Psoas muscle (tissue), 8 donors: ENCODE data around the gene TAS2R5. TPM values are rescaled to one million over a fixed set of nuclear protein-coding genes. Genes with fewer than 3 reads are reported as not detected.
"Not testable (repeated sequence)": the region's sequence is repeated elsewhere in the genome, so short reads cannot be mapped to it uniquely, and the experiment has no call there.

Source experiments
- ATAC-seq, 4 donors: fragments of 200-7000 bp; cut with Tn5 transposase; one replicate each; pipeline ENCODE4 v1.9.1; 2020; ENCODE audit warnings: moderate library complexity in 3 of 4, mild to moderate bottlenecking in 2 of 4
- DNase-seq, 2 donors: peaks; one replicate each; pipeline ENCODE4 v3.0.0-alpha.2; 2020
- H3K27ac ChIP-seq: fragments of 200-600 bp; one replicate; pipeline ENCODE4 v1.8.0; 2022
- H3K27me3 ChIP-seq, 3 donors: fragments of 200-600 bp in 1 of 3; one replicate each; pipeline versions ENCODE4 v1.6.1 to v1.8.0; 2013 to 2022; ENCODE audit warnings: low read length in 2 of 3, mild to moderate bottlenecking in 2 of 3, moderate library complexity in 1 of 3; ENCODE audit not compliant: insufficient read depth in 3 of 3
- H3K36me3 ChIP-seq, 2 donors: fragments of 200-600 bp in 1 of 2; one replicate each; pipeline versions ENCODE4 v1.6.1 to v1.8.0; 2013 to 2022; ENCODE audit warnings: low read depth in 1 of 2, mild to moderate bottlenecking in 1 of 2, moderate library complexity in 1 of 2; ENCODE audit not compliant: insufficient read depth in 1 of 2
- H3K4me1 ChIP-seq: fragments of 200-600 bp; one replicate; pipeline ENCODE4 v1.8.0; 2022
- H3K4me3 ChIP-seq: fragments of 200-600 bp; one replicate; pipeline ENCODE4 v1.8.0; 2022; ENCODE audit warnings: mild to moderate bottlenecking
- H3K9me3 ChIP-seq: fragments of 200-600 bp; one replicate; pipeline ENCODE4 v1.8.0; 2022
- WGBS, 3 donors: extraction: QIAGEN DNeasy Blood & Tissue Kit; methylation state at CpG; one replicate each; pipeline versions ENCODE4 v1.1.6 to v1.1.7; 2013; 5-methylcytosine and 5-hydroxymethylcytosine counted together
- intact Hi-C, 2 donors: fragments of 100-400 bp; cut with DNase I; formaldehyde crosslinking; loops; one replicate each; pipeline versions ENCODE4 v1.11.0 to v1.14.2; 2022
- polyA plus RNA-seq, 3 donors: library from polyadenylated mRNA; stranded (reverse); fragments of 200-250 nt; gene quantifications; one replicate each; pipeline ENCODE4 v1.2.3, GENCODE V29; 2013
- total RNA-seq, 4 donors: library from RNA; stranded (reverse); fragmentation: NEBNext Ultra II Directional in 2 of 4; extraction: Animal tissue kit (Norgen Biotek cat#: 25700) in 2 of 4; gene quantifications; one replicate each; pipeline versions ENCODE4 v1.2.1 to v1.2.4, GENCODE V29; 2021 to 2023
- TF ChIP-seq, protein P1 (sequence below): fragments of 200-600 bp; IDR thresholded peaks from one replicate; pipeline ENCODE4 v1.8.0; 2022; ENCODE audit warnings: antibody characterized with exemption
- donor health status: healthy with polysubstance abuse.
- donor health status: DM: no; HTN: no; CAD: no; lungs with moderate emphysema.
- donor health status: Bipolar disorder and iron deficiency.
- donor health status: healthy.
- donor health status: DM: yes; HTN: yes; CAD: no.
- donor health status: DM: no; HTN: no; CAD: no.
- donor health status: DM: no; HTN: no; CAD: no.
- donor health status: DM: yes; HTN: yes; CAD: no.

Gene TAS2R5
- total and polyA plus RNA-seq, 7 donors = 0.06 to 0.66 (median 0.32) TPM; not detected in 2

DNA sequence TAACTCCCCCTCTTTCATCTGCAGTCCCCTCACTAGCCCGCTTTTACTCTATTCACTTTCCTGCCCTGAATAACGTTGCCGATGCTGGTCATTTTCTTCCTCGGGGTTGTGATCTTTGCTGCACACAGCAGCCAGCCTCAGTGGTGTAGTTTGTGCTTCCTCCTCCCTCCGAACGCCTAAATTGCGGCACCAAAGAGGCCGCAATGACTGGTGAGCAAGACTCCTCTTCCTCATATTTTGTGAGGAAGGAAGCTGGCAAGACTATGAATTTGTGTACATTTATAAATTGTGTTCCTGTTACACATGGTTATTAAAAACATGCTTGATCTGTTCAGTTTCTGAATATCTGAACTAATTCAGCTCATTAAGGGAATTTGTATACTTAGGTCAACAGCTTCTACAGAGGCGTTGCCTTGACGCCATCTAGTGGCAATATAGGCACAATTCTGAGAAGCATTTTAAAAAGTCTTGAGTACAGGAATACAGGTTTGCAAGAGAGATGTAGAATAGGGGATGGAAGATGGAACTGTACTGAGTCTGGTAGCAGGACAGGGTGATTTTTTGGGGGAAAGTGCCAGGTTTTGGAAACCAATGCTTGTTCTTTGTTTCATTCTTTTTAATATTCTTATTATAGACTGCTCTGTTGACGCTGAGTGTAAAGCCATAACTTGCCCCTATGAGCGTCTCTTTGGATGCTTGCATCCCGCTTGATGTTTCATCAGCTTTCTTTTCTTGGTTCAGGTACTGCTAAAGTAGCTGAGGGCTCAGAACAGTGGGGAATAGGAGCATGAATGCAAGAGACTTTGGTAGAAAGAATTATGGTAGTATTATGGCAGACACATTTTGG is 4.1 kb upstream of the TAS2R5 start:
- intact Hi-C loops = loop anchor here in 1 of 2 donors (5.0 kb wide), 1 partner anchor 134 kb away; no protein-coding TSS in a partner anchor
- H3K27ac ChIP-seq = no peak overlapping the region
- TF ChIP-seq, protein P1, sequence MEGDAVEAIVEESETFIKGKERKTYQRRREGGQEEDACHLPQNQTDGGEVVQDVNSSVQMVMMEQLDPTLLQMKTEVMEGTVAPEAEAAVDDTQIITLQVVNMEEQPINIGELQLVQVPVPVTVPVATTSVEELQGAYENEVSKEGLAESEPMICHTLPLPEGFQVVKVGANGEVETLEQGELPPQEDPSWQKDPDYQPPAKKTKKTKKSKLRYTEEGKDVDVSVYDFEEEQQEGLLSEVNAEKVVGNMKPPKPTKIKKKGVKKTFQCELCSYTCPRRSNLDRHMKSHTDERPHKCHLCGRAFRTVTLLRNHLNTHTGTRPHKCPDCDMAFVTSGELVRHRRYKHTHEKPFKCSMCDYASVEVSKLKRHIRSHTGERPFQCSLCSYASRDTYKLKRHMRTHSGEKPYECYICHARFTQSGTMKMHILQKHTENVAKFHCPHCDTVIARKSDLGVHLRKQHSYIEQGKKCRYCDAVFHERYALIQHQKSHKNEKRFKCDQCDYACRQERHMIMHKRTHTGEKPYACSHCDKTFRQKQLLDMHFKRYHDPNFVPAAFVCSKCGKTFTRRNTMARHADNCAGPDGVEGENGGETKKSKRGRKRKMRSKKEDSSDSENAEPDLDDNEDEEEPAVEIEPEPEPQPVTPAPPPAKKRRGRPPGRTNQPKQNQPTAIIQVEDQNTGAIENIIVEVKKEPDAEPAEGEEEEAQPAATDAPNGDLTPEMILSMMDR = peak; percentile 63
- DNase-seq (no peak), ATAC-seq (peak in 1 of 4 donors; percentile 64)
- H3K4me3 ChIP-seq = no peak overlapping the region
- H3K36me3 ChIP-seq = peaks cover 0 to 17% of the 10 kb centered on the region in 2 donors
- H3K4me1 ChIP-seq = no peaks in the 10 kb centered on the region
- no peaks in the 10 kb centered on the region for H3K9me3 ChIP-seq
- H3K27me3 ChIP-seq = no peaks in the 10 kb centered on the region
- 74 to 80% (median 74%) methylated on average over 13 of the region's 13 CpGs for WGBS, 3 donors

DNA sequence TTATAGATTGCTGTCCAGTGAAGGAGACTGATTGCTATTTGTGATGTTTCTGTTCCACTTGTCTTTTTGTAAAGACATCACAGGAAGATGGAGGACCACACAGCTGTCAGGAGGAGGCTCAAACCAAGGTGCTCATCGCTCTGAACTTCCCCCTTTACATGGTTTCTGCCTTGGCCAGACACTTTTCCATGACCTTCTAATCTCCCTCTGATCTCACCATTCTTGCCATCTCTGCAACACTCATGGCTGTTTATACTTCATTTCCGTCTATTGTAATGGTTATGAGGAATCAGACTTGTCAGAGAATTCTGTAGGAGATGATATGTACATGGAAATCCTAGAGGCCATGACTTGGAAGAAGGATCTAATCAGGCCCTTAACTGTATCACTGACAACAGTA is 1.7 kb upstream of the TAS2R5 start:
- WGBS, 3 donors = 62 to 81% (median 80%) methylated on average over 2 of the region's 2 CpGs
- intact Hi-C loops = loop anchor here in 1 of 2 donors (5.0 kb wide), 1 partner anchor 136 kb away; no protein-coding TSS in a partner anchor
- Histone ChIP-seq H3K27me3 (no peaks in the 10 kb centered on the region), H3K9me3 (no peaks in the 10 kb centered on the region), H3K36me3 (peaks cover 0 to 17% of the 10 kb centered on the region in 2 donors), H3K27ac (no peak overlapping the region), H3K4me3 (no peak overlapping the region), H3K4me1 (no peaks in the 10 kb centered on the region)
- ATAC-seq = no peak
- no peak for DNase-seq
- TF ChIP-seq, protein P1 = no peak

DNA sequence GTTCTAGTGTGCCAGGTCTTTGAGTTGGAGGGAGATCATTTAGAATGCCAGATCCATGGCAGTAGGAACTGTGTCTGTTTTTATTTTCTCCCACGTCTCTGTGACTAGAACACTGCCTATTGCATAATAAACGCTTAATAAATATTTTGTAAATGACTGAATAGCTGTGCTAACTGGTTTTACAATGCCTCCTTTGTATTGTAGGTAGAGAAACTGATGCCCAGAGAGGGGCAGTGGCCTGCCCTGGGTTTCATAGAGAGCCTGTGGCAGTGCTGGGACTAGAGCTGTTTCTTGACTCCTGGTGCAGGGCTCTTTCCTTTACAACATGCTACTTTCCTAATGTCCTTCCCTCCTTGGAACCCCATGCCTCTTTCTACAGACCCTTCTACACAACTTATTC is 2.5 kb downstream of the TAS2R5 start:
- WGBS, 3 donors = 72 to 83% (median 82%) methylated on average over 2 of the region's 2 CpGs
- no peak for ATAC-seq

DNA sequence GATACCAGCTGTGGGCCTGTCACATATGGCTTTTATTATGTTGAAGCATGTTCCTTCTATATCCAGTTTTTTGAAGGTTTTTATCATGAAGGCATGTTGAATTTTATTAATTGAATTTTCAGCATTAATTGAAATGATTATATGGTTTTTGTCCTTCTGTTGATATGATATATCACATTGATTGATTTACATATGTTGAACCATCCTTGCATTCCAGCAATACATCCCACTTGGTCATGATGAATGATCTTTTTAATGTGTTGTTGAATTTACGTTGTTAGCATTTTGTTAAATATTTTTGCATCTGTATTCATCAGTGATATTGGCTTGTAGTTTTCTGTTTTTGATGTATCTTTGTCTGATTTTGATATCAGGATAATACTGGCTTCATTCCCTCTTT is 30.1 kb downstream of the TAS2R5 start:
- Histone ChIP-seq H3K9me3 (peaks cover 35% of the 10 kb centered on the region), H3K27ac (no peak overlapping the region), H3K4me3 (no peak overlapping the region), H3K27me3 (no peaks in the 10 kb centered on the region), H3K4me1 (no peaks in the 10 kb centered on the region), H3K36me3 (no peaks in the 10 kb centered on the region)
- intact Hi-C loops = no loop called here
- TF ChIP-seq, protein P1 = no peak
- DNase-seq (no peak), ATAC-seq (no peak)
- WGBS, 3 donors = 87 to 100% (median 94%) methylated on average over 1 of the region's 1 CpG

More for the DNA sequence above, 2.5 kb downstream of the TAS2R5 start:
- H3K4me3 ChIP-seq = no peak overlapping the region
- intact Hi-C loops = no loop called here
- H3K36me3 ChIP-seq = peaks cover 2 to 17% of the 10 kb centered on the region in 2 donors
- no peaks in the 10 kb centered on the region for H3K9me3 ChIP-seq
- no peak for DNase-seq
- TF ChIP-seq, protein P1 = no peak
- H3K27ac ChIP-seq = no peak overlapping the region
- no peaks in the 10 kb centered on the region for H3K27me3 ChIP-seq
- H3K4me1 ChIP-seq = no peaks in the 10 kb centered on the region

DNA sequence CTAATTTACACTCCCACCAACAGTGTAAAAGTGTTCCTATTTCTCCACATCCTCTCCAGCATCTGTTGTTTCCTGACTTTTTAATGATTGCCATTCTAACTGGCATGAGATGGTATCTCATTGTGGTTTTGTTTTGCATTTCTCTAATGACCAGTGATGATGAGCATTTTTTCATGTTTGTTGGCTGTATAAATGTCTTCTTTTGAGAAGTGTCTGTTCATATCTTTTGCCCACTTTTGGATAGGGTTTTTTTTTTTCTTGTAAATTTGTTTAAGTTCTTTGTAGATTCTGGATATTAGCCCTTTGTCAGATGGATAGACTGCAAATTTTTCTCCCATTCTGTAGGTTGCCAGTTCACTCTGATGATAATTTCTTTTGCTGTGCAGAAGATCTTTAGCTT is 32.4 kb downstream of the TAS2R5 start:
- H3K27ac ChIP-seq, DNase-seq, H3K4me3 ChIP-seq, H3K4me1 ChIP-seq, intact Hi-C loops, ATAC-seq, H3K36me3 ChIP-seq, H3K27me3 ChIP-seq: not testable (repeated sequence)
- H3K9me3 ChIP-seq = peaks cover 35% of the 10 kb centered on the region
